Stimulated activated CD8-positive, alpha-beta memory T cell treated with anti-CD3 and anti-CD28 coated beads, Interleukin-7, amount 100 ng/mL, for 24 hours (primary cell): ENCODE data around the gene FAM177A1.
A peak's percentile ranks its signal among the peaks of the same experiment; 100 is the strongest.
"Not testable (repeated sequence)": the region's sequence is repeated elsewhere in the genome, so short reads cannot be mapped to it uniquely, and the experiment has no call there.

Source experiments
- DNase-seq: peaks from one replicate; pipeline ENCODE4 v3.0.0-alpha.2; 2020; ENCODE audit warnings: low read depth

FAM177A1 gene

GRCh38 chr14:35046048-35046750, at the start of gene FAM177A1:
TSS of gene FAM177A1 (plus strand) at chr14:35046272. CDS start at chr14:35046464, 192 bp downstream.
- peak; percentile 96 for DNase-seq

GRCh38 chr14:34997762-34998161, 48.3 kb upstream of the FAM177A1 start:
- DNase-seq, result no peak

GRCh38 chr14:34999500-34999899, 46.6 kb upstream of the FAM177A1 start:
- DNase-seq, result no peak

GRCh38 chr14:35001621-35002020, 44.5 kb upstream of the FAM177A1 start:
- DNase-seq, result no peak

GRCh38 chr14:35004839-35005238, 41.2 kb upstream of the FAM177A1 start:
- no peak for DNase-seq

GRCh38 chr14:35016568-35016967, 29.5 kb upstream of the FAM177A1 start:
- DNase-seq, result no peak

GRCh38 chr14:35020713-35021112, 25.4 kb upstream of the FAM177A1 start:
- no peak for DNase-seq

GRCh38 chr14:35028435-35028834, 17.6 kb upstream of the FAM177A1 start:
- no peak for DNase-seq

- no peak for DNase-seq
Observed at GRCh38 chr14:35032562-35032961, 13.5 kb upstream of the FAM177A1 start.

- no peak for DNase-seq
Observed at GRCh38 chr14:35034440-35034833, 11.6 kb upstream of the FAM177A1 start.

GRCh38 chr14:35034944-35035554, 11.0 kb upstream of the FAM177A1 start:
- not testable (repeated sequence) for DNase-seq

GRCh38 chr14:35038312-35038711, 7.8 kb upstream of the FAM177A1 start:
- not testable (repeated sequence) for DNase-seq

GRCh38 chr14:35042632-35043031, 3.4 kb upstream of the FAM177A1 start:
- DNase-seq, result no peak

GRCh38 chr14:35043046-35043445, 3.0 kb upstream of the FAM177A1 start:
- DNase-seq, result no peak

GRCh38 chr14:35044939-35045797, 904 bp upstream of the FAM177A1 start:
- DNase-seq, result no peak

- no peak for DNase-seq
Observed at GRCh38 chr14:35045798-35046047, 349 bp upstream of the FAM177A1 start.

- DNase-seq, result peak; percentile 13
Observed at GRCh38 chr14:35046751-35047536, 872 bp downstream of the FAM177A1 start.

GRCh38 chr14:35047976-35048513, 2.0 kb downstream of the FAM177A1 start:
- no peak for DNase-seq

- no peak for DNase-seq
Observed at GRCh38 chr14:35050652-35051051, 4.6 kb downstream of the FAM177A1 start.

GRCh38 chr14:35051796-35052195, 5.7 kb downstream of the FAM177A1 start:
- no peak for DNase-seq

GRCh38 chr14:35052637-35053036, 6.6 kb downstream of the FAM177A1 start:
- DNase-seq, result no peak
